SK-N-SH (cell line): Measurements from ENCODE around the gene CRIM1. TPM values are rescaled to one million over a fixed set of nuclear protein-coding genes. Genes with fewer than 3 reads are reported as not detected.

Source experiments
- CTCF ChIA-PET: fragments of 300-600, 350-600 bp; formaldehyde crosslinking; extraction: SDS; loops from one replicate; lab custom pipeline; 2021; lab: Yijun Ruan, JAX
- POLR2A ChIA-PET: fragments of 350-600 bp; sonication (Branson Sonifier 250); formaldehyde crosslinking; extraction: SDS; loops from one replicate; lab custom pipeline; 2020; ENCODE audit warnings: antibody characterized with exemption, inconsistent platforms; lab: Yijun Ruan, JAX
- DNase-seq: peaks from one replicate; pipeline ENCODE4 v3.0.0; 2012
- H2AFZ ChIP-seq: fragments of 200-600 bp; sonication (generic); 2 replicates; pipeline ENCODE4 v1.8.1; 2016; ENCODE audit warnings: antibody characterized with exemption, mild to moderate bottlenecking, low read depth
- H3F3A ChIP-seq: fragments of 200-600 bp; sonication (generic); replicated peaks from 2 replicates; pipeline ENCODE3; 2016; ENCODE audit warnings: antibody characterized with exemption, mild to moderate bottlenecking; ENCODE audit not compliant: insufficient read depth
- H3K27ac ChIP-seq, 2 experiments: fragments of 200-500 bp in 1 of 2; fragments of 200-600 bp in 1 of 2; sonication (Bioruptor generic) in 1 of 2; sonication (generic), shearing (Covaris generic) in 1 of 2; 2 replicates each; pipeline versions ENCODE4 v1.5.1 to v1.6.1; 2014 to 2016; ENCODE audit warnings: low read depth in 2 of 2, inconsistent platforms in 1 of 2, low read length in 1 of 2, mild to moderate bottlenecking in 1 of 2, mixed read lengths in 1 of 2
- H3K27me3 ChIP-seq: fragments of 200-600 bp; sonication (generic), shearing (Covaris generic); 2 replicates; pipeline ENCODE4 v1.6.1; 2016; ENCODE audit warnings: mixed run types; ENCODE audit not compliant: insufficient read depth
- H3K36me3 ChIP-seq, 2 experiments: fragments of 200-500 bp in 1 of 2; fragments of 200-600 bp in 1 of 2; sonication (Bioruptor generic) in 1 of 2; sonication (generic) in 1 of 2; replicated peaks in 1 of 2; 2 replicates each; pipeline versions ENCODE3 to v1.5.1; 2014 to 2016; ENCODE audit warnings: low read length in 1 of 2, mild to moderate bottlenecking in 1 of 2; ENCODE audit not compliant: insufficient read depth in 2 of 2, control insufficient read depth in 1 of 2
- H3K4me1 ChIP-seq, 2 experiments: fragments of 200-500 bp in 1 of 2; fragments of 200-600 bp in 1 of 2; sonication (Bioruptor generic) in 1 of 2; sonication (generic), shearing (Covaris generic) in 1 of 2; 2 replicates each; pipeline versions ENCODE4 v1.5.1 to v1.6.1; 2014 to 2016; ENCODE audit warnings: low read depth in 1 of 2, low read length in 1 of 2, mixed run types in 1 of 2; ENCODE audit not compliant: insufficient read depth in 2 of 2, control insufficient read depth in 1 of 2
- H3K4me2 ChIP-seq: fragments of 200-600 bp; sonication (generic), shearing (Covaris generic); 2 replicates; pipeline ENCODE4 v1.6.1; 2017; ENCODE audit warnings: mixed run types
- H3K4me3 ChIP-seq, 2 experiments: fragments of 200-500 bp in 1 of 2; fragments of 200-600 bp in 1 of 2; sonication (Bioruptor generic) in 1 of 2; sonication (generic), shearing (Covaris generic) in 1 of 2; 2 replicates each; pipeline versions ENCODE4 v1.5.1 to v1.8.1; 2014 to 2016; ENCODE audit warnings: low read depth in 2 of 2, inconsistent platforms in 1 of 2, low read length in 1 of 2, mild to moderate bottlenecking in 1 of 2, mixed read lengths in 1 of 2, moderate library complexity in 1 of 2
- H3K79me2 ChIP-seq: fragments of 200-600 bp; sonication (generic); 2 replicates; pipeline ENCODE4 v1.8.1; 2017; ENCODE audit warnings: mild to moderate bottlenecking; ENCODE audit not compliant: insufficient read depth
- H3K9ac ChIP-seq: fragments of 200-600 bp; sonication (generic); 2 replicates; pipeline ENCODE4 v1.6.1; 2017; ENCODE audit warnings: mixed run types
- H3K9me2 ChIP-seq: fragments of 200-600 bp; sonication (generic); 2 replicates; pipeline ENCODE4 v1.6.1; 2017; ENCODE audit warnings: mixed run types
- H3K9me3 ChIP-seq: fragments of 200-600 bp; sonication (generic); 2 replicates; pipeline ENCODE4 v1.6.1; 2017; ENCODE audit warnings: mixed run types, mild to moderate bottlenecking, moderate library complexity
- H4K20me1 ChIP-seq: fragments of 200-600 bp; sonication (generic); 2 replicates; pipeline ENCODE4 v1.6.1; 2017; ENCODE audit warnings: mild to moderate bottlenecking, mixed run types; ENCODE audit not compliant: insufficient read depth
- ELF1 ChIP-seq: IDR thresholded peaks from 2 replicates; pipeline ENCODE4 v1.4.0; 2012
- FOSL2 ChIP-seq: IDR thresholded peaks from 2 replicates; pipeline ENCODE4 v1.4.0; 2012; ENCODE audit warnings: low read depth, mild to moderate bottlenecking, moderate library complexity, borderline replicate concordance
- GABPA ChIP-seq: IDR thresholded peaks from 2 replicates; pipeline ENCODE4 v1.4.0; 2012; ENCODE audit warnings: low read depth, mild to moderate bottlenecking
- JUND ChIP-seq: IDR thresholded peaks from 2 replicates; pipeline ENCODE4 v1.4.0; 2012
- MEF2A ChIP-seq: IDR thresholded peaks from 2 replicates; pipeline ENCODE4 v1.4.0; 2012; ENCODE audit warnings: low read depth, borderline replicate concordance
- MXI1 ChIP-seq: IDR thresholded peaks from 2 replicates; pipeline ENCODE4 v1.6.1; 2012; ENCODE audit warnings: mild to moderate bottlenecking, low read depth, low read length, improper control_type of control experiment
- NFIC ChIP-seq: IDR thresholded peaks from 2 replicates; pipeline ENCODE4 v1.4.0; 2012; ENCODE audit warnings: borderline replicate concordance
- POLR2AphosphoS5 ChIP-seq: IDR thresholded peaks from 2 replicates; pipeline ENCODE4 v1.6.1; 2012; ENCODE audit warnings: low read depth, low read length
- RCOR1 ChIP-seq: fragments of 150-350 bp; IDR thresholded peaks from 2 replicates; pipeline ENCODE4 v1.6.1; 2017; ENCODE audit warnings: antibody characterized with exemption, low read length
- RFX5 ChIP-seq: IDR thresholded peaks from 2 replicates; pipeline ENCODE4 v1.6.1; 2012; ENCODE audit warnings: mild to moderate bottlenecking, improper control_type of control experiment, low read length
- TCF12 ChIP-seq: IDR thresholded peaks from 2 replicates; pipeline ENCODE4 v1.4.0; 2012
- TEAD4 ChIP-seq: IDR thresholded peaks from 2 replicates; pipeline ENCODE4 v1.4.0; 2012; ENCODE audit warnings: mild to moderate bottlenecking, borderline replicate concordance; ENCODE audit not compliant: insufficient read depth
- ZBTB33 ChIP-seq: IDR thresholded peaks from 2 replicates; pipeline ENCODE4 v1.4.0; 2012; ENCODE audit warnings: low read depth, borderline replicate concordance
- WGBS: methylation state at CpG from one replicate; pipeline ENCODE4 v1.1.6; 2017; ENCODE audit warnings: low lambda C conversion rate; 5-methylcytosine and 5-hydroxymethylcytosine counted together
- polyA plus RNA-seq, 3 experiments: library from polyadenylated mRNA; depleted of rRNA; stranded (reverse); fragments of >200 nt; gene quantifications; 2 replicates each; pipeline ENCODE4 v1.2.3, GENCODE V29; 2012
- TF ChIP-seq, protein P1 (sequence below): IDR thresholded peaks from 2 replicates; pipeline ENCODE4 v1.6.1; 2012; ENCODE audit warnings: mild to moderate bottlenecking, low read depth, low read length, moderate library complexity
- TF ChIP-seq, protein P2 (sequence below): IDR thresholded peaks from 2 replicates; pipeline ENCODE4; 2012

Gene CRIM1
- polyA plus RNA-seq, 1 of the 3 experiments (the other 2 are of a cell fraction): 244 TPM

DNA sequence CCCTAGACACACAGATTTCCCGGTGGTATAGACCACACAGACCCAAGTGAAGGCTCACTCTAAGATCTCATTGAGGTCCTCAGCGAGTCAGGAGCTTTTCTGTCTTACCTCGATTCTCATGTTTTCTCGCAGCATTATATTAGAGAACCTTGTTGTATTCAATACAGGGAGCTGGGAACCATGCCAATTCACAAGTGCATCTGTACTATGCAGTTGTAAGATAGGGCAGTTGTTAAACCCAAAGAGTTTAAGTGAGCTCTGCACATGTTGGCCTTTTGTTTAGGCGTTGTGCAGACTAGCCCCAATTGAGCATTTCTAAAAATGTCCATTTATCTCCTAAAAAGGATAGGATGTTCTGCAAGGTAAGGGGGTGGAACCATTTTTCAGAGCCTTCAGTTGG, 182.8 kb downstream of the CRIM1 start:
- TF ChIP-seq POLR2AphosphoS5 (0 out of 2 replicates have a peak, but pooled peaks have one; percentile 17), MXI1 (no peak), NFIC (peak; percentile 27; the same call in 1 of the 2 replicates), JUND (peak; percentile 12; the same call in 1 of the 2 replicates)
- Histone ChIP-seq H3K4me1 (peaks cover 2 to 23% of the 10 kb centered on the region in 2 experiments; a peak in 3 of 4 replicates), H2AFZ (no peak overlapping the region), H3K4me2 (no peak overlapping the region), H4K20me1 (no peaks in the 10 kb centered on the region), H3K27ac (peak overlapping the region in 1 of 2 experiments; percentile 3; a peak in 1 of 4 replicates), H3K79me2 (peaks cover 30% of the 10 kb centered on the region), H3K4me3 (no peak overlapping the region), H3K27me3 (no peaks in the 10 kb centered on the region), H3K9me3 (no peaks in the 10 kb centered on the region), H3K36me3 (peaks cover 61 to 63% of the 10 kb centered on the region in 2 experiments), H3F3A (peaks cover 93% of the 10 kb centered on the region), H3K9me2 (no peaks in the 10 kb centered on the region), H3K9ac (no peak overlapping the region)
- DNase-seq: peak; percentile 33
- ChIA-PET CTCF (interaction anchor here (0.9 to 1.5 kb wide), 3 partner anchors 24 to 126 kb away, joined by 3 to 5 read pairs (median 4); no protein-coding TSS in a partner anchor), POLR2A (interaction anchor here (0.8 kb wide), 1 partner anchor 12 kb away, joined by 6 read pairs; no protein-coding TSS in a partner anchor)
- 69% methylated on average over 5 of the region's 5 CpGs for WGBS

GRCh38 chr2:36539631-36540030, 184.1 kb downstream of the CRIM1 start:
- Histone ChIP-seq H3K9me2 (no peaks in the 10 kb centered on the region), H3K9ac (peak overlapping the region; percentile 8; the same call in 1 of the 2 replicates), H3K4me2 (0 out of 2 replicates have a peak overlapping the region, but pooled peaks have one; percentile 21), H2AFZ (no peak overlapping the region), H3F3A (peaks cover 95% of the 10 kb centered on the region), H3K4me3 (no peak overlapping the region), H4K20me1 (no peaks in the 10 kb centered on the region), H3K4me1 (peaks cover 2 to 23% of the 10 kb centered on the region in 2 experiments; a peak in 3 of 4 replicates), H3K9me3 (no peaks in the 10 kb centered on the region), H3K27me3 (no peaks in the 10 kb centered on the region), H3K36me3 (peaks cover 70 to 76% of the 10 kb centered on the region in 2 experiments), H3K79me2 (peaks cover 36% of the 10 kb centered on the region), H3K27ac (peak overlapping the region in 1 of 2 experiments; percentile 65; a peak in 2 of 4 replicates)
- WGBS: 66% methylated on average over 7 of the region's 7 CpGs
- DNase-seq: no peak
- TF ChIP-seq GABPA: no peak
- peak; percentile 72; the same call in 1 of the 2 replicates for TF ChIP-seq FOSL2
- TF ChIP-seq, protein P1, sequence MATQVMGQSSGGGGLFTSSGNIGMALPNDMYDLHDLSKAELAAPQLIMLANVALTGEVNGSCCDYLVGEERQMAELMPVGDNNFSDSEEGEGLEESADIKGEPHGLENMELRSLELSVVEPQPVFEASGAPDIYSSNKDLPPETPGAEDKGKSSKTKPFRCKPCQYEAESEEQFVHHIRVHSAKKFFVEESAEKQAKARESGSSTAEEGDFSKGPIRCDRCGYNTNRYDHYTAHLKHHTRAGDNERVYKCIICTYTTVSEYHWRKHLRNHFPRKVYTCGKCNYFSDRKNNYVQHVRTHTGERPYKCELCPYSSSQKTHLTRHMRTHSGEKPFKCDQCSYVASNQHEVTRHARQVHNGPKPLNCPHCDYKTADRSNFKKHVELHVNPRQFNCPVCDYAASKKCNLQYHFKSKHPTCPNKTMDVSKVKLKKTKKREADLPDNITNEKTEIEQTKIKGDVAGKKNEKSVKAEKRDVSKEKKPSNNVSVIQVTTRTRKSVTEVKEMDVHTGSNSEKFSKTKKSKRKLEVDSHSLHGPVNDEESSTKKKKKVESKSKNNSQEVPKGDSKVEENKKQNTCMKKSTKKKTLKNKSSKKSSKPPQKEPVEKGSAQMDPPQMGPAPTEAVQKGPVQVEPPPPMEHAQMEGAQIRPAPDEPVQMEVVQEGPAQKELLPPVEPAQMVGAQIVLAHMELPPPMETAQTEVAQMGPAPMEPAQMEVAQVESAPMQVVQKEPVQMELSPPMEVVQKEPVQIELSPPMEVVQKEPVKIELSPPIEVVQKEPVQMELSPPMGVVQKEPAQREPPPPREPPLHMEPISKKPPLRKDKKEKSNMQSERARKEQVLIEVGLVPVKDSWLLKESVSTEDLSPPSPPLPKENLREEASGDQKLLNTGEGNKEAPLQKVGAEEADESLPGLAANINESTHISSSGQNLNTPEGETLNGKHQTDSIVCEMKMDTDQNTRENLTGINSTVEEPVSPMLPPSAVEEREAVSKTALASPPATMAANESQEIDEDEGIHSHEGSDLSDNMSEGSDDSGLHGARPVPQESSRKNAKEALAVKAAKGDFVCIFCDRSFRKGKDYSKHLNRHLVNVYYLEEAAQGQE: no peak
- TF ChIP-seq ELF1: no peak
- TF ChIP-seq RFX5: no peak
- TF ChIP-seq MEF2A: no peak
- no peak for TF ChIP-seq TEAD4
- peak; percentile 20; the same call in 1 of the 2 replicates for TF ChIP-seq TCF12
- no peak for TF ChIP-seq POLR2AphosphoS5
- no peak for TF ChIP-seq RCOR1
- no peak; the same call in 1 of the 2 replicates for TF ChIP-seq ZBTB33
- TF ChIP-seq NFIC: peak; percentile 44
- TF ChIP-seq JUND: peak; percentile 58; the same call in 1 of the 2 replicates
- TF ChIP-seq, protein P2, sequence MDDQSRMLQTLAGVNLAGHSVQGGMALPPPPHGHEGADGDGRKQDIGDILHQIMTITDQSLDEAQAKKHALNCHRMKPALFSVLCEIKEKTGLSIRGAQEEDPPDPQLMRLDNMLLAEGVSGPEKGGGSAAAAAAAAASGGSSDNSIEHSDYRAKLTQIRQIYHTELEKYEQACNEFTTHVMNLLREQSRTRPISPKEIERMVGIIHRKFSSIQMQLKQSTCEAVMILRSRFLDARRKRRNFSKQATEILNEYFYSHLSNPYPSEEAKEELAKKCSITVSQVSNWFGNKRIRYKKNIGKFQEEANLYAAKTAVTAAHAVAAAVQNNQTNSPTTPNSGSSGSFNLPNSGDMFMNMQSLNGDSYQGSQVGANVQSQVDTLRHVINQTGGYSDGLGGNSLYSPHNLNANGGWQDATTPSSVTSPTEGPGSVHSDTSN: 0 out of 2 replicates have a peak, but pooled peaks have one; percentile 3
- ChIA-PET POLR2A (no interaction called here), CTCF (no interaction called here)
